Spleen (tissue), 7 donors: Measurements from ENCODE around the gene LPO.

Experiments used
- POLR2A ChIP-seq, 3 donors: fragments of 450-650 bp; IDR thresholded peaks; one replicate each; pipeline ENCODE4 v1.5.1; 2017; ENCODE audit warnings: antibody characterized with exemption in 3 of 3, mild to moderate bottlenecking in 1 of 3
- POLR2AphosphoS5 ChIP-seq, 3 donors: sonication (generic); formaldehyde crosslinking; IDR thresholded peaks; one replicate each; pipeline ENCODE4 v1.5.1; 2017; ENCODE audit warnings: antibody characterized with exemption in 3 of 3
- TF ChIP-seq, protein P1 (sequence below), 11 experiments: fragments of 200-600 bp in 7 of 11; fragments of 450-650 bp in 4 of 11; sonication (generic) in 4 of 11; IDR thresholded peaks in 8 of 11; conservative IDR thresholded peaks in 3 of 11; 1 replicate in 7 of 11; 2 replicates in 4 of 11; pipeline versions ENCODE4 v1.4.0 to v1.8.0; 2016 to 2021; ENCODE audit warnings: antibody characterized with exemption in 11 of 11, inconsistent platforms in 4 of 11, mild to moderate bottlenecking in 1 of 11
- donor health status: DM: no; HTN: no; CAD: no; lungs with moderate emphysema.
- donor health status: DM: no; HTN: no; CAD: no.
- donor health status: DM: no; HTN: no; CAD: no.

DNA sequence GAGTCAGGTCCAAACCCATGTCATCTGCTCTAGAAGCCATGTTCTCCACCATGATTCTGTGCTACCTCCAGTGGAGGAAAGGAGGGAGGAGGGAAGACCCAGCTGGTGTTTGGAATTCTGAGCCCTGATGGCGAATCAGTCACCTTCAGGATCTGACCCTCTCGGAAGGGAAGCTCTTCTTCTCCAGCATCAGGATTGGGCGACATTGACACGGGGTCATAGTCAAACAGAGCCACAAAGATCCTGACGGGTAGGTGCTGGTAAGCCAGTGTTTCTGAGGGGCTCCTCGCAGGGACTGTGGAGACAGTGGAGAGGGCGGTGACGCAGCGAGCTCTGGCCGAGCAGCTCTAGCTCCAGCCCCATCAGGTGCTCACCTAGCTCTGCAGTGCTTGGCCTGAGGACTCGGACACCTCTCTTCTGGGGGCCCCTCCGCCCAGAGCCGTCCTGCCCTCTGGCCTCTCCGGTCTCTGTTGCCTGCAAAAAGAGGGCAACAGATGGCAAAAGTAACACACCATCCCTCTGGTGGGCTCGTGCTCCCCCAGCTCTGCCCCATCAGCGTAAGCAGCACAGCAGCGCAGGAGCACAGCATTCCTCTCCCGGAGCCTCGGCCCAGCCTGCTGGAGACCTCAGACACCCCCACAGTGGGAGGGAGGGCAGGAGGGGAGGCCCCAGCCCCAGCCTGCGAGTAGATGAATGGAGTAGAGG lies 69.2 kb downstream of the LPO start:
- TF ChIP-seq, protein P1, sequence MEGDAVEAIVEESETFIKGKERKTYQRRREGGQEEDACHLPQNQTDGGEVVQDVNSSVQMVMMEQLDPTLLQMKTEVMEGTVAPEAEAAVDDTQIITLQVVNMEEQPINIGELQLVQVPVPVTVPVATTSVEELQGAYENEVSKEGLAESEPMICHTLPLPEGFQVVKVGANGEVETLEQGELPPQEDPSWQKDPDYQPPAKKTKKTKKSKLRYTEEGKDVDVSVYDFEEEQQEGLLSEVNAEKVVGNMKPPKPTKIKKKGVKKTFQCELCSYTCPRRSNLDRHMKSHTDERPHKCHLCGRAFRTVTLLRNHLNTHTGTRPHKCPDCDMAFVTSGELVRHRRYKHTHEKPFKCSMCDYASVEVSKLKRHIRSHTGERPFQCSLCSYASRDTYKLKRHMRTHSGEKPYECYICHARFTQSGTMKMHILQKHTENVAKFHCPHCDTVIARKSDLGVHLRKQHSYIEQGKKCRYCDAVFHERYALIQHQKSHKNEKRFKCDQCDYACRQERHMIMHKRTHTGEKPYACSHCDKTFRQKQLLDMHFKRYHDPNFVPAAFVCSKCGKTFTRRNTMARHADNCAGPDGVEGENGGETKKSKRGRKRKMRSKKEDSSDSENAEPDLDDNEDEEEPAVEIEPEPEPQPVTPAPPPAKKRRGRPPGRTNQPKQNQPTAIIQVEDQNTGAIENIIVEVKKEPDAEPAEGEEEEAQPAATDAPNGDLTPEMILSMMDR (IDR thresholded peaks at IDR 0.05 in 8 of 11, conservative IDR thresholded peaks at IDR 0.05 in 3 of 11) = no peak
- TF ChIP-seq POLR2A (IDR thresholded peaks at IDR 0.05) = no peak
- no peak for TF ChIP-seq POLR2AphosphoS5 (IDR thresholded peaks at IDR 0.05)
